Measurements from ENCODE around the gene C1QTNF9.

DNA sequence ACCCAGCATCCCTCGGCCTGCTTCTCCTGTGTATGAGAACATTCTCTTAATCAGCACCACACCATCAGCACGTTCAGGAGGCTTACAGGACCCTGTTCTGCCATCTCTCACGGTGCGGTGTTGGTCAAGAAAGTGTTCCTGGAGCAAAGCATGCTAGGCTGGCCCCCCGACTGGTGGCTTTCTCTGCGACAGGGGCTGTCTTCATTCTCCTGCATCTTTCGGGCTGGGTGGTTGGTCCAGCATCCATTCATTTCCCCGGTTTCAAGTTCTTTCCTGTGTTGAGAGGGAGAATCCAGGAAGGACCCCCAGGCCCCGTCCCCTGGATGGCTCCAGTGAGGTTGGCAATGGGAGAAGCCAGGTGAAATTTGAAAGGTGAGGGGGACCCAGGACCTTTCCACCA is 55.8 kb downstream of the C1QTNF9 start:
- TF ChIP-seq POLR2A (IDR thresholded peaks at IDR 0.05; ENCODE audit: low read length), result no peak
- TF ChIP-seq GATA1 (IDR thresholded peaks at IDR 0.05; ENCODE audit: low read depth, low read length), result no peak
